ENCODE measurements around the gene EIF5B. TPM values are rescaled to one million over a fixed set of nuclear protein-coding genes. Genes with fewer than 3 reads are reported as not detected.

The EIF5B gene
- total RNA-seq, 1 donor from 2014 or later, result 87.0 TPM

DNA sequence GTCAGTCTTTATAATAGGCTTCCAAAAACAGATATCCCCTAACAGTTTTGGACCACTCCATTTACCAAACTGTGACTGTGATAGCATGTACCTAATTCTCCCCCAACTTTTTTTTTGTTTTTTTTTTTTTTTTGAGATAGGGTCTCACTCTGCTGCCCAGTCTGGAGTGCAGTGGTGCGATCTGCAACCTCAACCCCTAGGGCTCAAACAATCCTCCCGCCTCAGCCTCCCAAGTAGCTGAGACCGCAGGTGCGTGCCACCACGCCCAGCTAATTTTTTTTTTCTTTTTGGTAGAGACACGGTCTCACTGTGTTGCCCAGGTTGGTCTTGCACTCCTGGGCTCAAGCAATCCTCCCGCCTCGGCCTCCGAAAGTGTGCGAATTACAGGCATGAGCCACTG lies 99.7 kb downstream of the EIF5B start:
- Histone ChIP-seq H3K4me1 (peaks cover 5% of the 10 kb centered on the region), H3K4me3 (no peak overlapping the region), H3K27ac (replicated peaks) (no peak overlapping the region), H3K9me3 (replicated peaks) (no peaks in the 10 kb centered on the region), H3K36me3 (peaks cover 48% of the 10 kb centered on the region), H3K27me3 (ENCODE audit: low read depth) (no peaks in the 10 kb centered on the region)
- TF ChIP-seq, protein P1, sequence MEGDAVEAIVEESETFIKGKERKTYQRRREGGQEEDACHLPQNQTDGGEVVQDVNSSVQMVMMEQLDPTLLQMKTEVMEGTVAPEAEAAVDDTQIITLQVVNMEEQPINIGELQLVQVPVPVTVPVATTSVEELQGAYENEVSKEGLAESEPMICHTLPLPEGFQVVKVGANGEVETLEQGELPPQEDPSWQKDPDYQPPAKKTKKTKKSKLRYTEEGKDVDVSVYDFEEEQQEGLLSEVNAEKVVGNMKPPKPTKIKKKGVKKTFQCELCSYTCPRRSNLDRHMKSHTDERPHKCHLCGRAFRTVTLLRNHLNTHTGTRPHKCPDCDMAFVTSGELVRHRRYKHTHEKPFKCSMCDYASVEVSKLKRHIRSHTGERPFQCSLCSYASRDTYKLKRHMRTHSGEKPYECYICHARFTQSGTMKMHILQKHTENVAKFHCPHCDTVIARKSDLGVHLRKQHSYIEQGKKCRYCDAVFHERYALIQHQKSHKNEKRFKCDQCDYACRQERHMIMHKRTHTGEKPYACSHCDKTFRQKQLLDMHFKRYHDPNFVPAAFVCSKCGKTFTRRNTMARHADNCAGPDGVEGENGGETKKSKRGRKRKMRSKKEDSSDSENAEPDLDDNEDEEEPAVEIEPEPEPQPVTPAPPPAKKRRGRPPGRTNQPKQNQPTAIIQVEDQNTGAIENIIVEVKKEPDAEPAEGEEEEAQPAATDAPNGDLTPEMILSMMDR (IDR thresholded peaks at IDR 0.05; ENCODE audit: borderline replicate concordance), result no peak
- intact Hi-C loops (cut with micrococcal nuclease), result no loop called here
- DNase-seq, result no peak

DNA sequence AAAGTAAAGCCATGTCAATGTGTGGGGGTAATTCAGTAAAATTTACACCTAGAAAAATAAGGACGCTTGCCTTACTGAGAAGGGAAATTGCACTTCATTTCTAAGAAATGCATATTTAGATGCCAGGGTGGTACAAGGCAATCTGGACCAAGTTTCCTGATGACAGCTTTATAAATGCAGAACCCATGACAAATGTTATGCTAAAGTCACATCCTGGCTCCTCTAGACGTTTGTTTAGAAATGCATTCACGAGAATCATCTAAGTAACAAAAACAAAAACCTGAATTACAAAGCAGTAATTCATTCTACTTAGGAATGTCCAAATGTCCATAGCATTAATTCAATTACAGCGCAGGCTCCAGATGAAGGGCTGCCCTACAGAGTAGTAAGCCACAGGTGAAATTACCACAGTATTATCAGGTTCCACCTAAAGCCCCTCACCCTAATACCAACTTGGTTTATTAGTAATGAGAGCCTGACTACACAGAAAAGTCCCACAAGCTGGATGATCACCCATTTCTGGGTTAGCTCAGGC lies 102.8 kb downstream of the EIF5B start:
- intact Hi-C loops (cut with micrococcal nuclease), result no loop called here

DNA sequence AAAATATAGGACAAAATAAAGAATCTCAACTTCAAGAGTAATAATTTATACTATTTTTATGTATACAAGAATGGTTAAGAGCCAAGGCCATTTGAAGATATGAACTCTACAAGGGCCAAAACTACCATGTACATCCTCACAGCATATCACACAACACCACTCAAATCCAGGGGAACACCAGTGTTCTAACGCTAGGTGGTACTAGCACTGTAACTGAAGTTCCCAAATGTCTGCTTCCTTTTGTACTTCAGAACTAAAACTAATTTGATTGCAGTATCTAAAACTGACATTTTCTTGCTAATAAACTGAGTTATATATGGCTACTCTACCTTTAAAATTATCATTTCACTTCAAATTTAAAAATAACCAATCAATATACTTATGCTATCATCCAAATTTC lies 105.6 kb downstream of the EIF5B start:
- peaks cover 44% of the 10 kb centered on the region for H3K36me3 ChIP-seq

More for the DNA sequence above, 102.8 kb downstream of the EIF5B start:
- no peak for DNase-seq
- Histone ChIP-seq H3K9me3 (replicated peaks) (no peaks in the 10 kb centered on the region), H3K4me1 (peaks cover 9% of the 10 kb centered on the region), H3K4me3 (no peak overlapping the region), H3K27ac (replicated peaks) (no peak overlapping the region), H3K27me3 (ENCODE audit: low read depth) (no peaks in the 10 kb centered on the region), H3K36me3 (peaks cover 46% of the 10 kb centered on the region)
- TF ChIP-seq, protein P1 (IDR thresholded peaks at IDR 0.05; ENCODE audit: borderline replicate concordance), result no peak

DNA sequence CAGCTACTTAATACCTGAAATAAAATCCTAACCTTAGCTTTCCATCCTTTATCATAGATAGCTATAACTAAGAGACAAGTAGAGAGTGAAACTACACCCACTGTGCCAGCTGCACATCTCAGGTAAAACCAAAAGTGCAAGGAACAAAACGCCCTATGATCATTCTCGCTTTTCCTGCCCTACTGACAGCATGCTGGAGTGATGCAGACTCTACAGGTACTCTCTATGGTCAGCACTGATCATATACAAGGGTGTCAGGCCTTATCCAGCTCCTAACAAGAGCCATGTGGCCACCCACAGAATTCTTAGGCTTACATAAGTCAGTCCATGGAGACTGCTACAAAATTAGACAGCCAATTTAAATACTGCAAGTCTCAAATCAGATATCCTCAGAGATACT lies 107.0 kb downstream of the EIF5B start:
- TF ChIP-seq, protein P1 (IDR thresholded peaks at IDR 0.05; ENCODE audit: borderline replicate concordance), result no peak
- intact Hi-C loops (cut with micrococcal nuclease), result no loop called here
- H3K4me1 ChIP-seq, result peaks cover 22% of the 10 kb centered on the region
- no peaks in the 10 kb centered on the region for H3K27me3 ChIP-seq (ENCODE audit: low read depth)
- H3K9me3 ChIP-seq (replicated peaks), result no peaks in the 10 kb centered on the region
- peak overlapping the region; percentile 11 for H3K27ac ChIP-seq (replicated peaks)
- H3K4me3 ChIP-seq, result no peak overlapping the region
- no peak for DNase-seq
- peaks cover 44% of the 10 kb centered on the region for H3K36me3 ChIP-seq

More for the DNA sequence above, 105.6 kb downstream of the EIF5B start:
- Histone ChIP-seq H3K27me3 (ENCODE audit: low read depth) (no peaks in the 10 kb centered on the region), H3K9me3 (replicated peaks) (no peaks in the 10 kb centered on the region), H3K4me1 (peaks cover 12% of the 10 kb centered on the region), H3K4me3 (no peak overlapping the region), H3K27ac (replicated peaks) (no peak overlapping the region)
- TF ChIP-seq, protein P1 (IDR thresholded peaks at IDR 0.05; ENCODE audit: borderline replicate concordance), result peak; percentile 61
- no peak for DNase-seq
- intact Hi-C loops (cut with micrococcal nuclease), result no loop called here

DNA sequence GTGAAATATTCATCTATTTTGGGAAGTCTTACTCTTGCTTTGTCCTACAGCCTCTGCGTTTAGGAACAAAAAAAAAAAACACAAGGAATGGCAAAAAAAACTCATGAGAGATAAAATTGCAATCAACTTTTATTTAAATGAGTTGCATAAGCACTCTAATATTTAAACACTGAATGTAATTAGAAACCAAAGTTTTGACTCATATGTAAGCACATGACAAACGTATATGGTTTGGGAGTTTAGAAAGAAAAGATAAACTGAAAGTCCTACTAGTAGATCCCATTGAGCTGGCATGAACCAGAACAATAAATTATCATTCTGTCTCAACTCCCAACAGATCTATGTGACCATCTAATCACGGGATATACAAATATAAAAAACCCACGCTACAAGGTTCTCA lies 107.9 kb downstream of the EIF5B start:
- Histone ChIP-seq H3K27me3 (ENCODE audit: low read depth) (no peaks in the 10 kb centered on the region), H3K4me3 (no peak overlapping the region), H3K4me1 (peaks cover 30% of the 10 kb centered on the region), H3K27ac (replicated peaks) (no peak overlapping the region), H3K9me3 (replicated peaks) (no peaks in the 10 kb centered on the region), H3K36me3 (peaks cover 42% of the 10 kb centered on the region)
- intact Hi-C loops (cut with micrococcal nuclease), result no loop called here
- no peak for DNase-seq
- TF ChIP-seq, protein P1 (IDR thresholded peaks at IDR 0.05; ENCODE audit: borderline replicate concordance), result no peak
